Measurements from ENCODE around the gene PCYOX1L. TPM values are rescaled to one million over a fixed set of nuclear protein-coding genes. Genes with fewer than 3 reads are reported as not detected.

PCYOX1L gene
- total RNA-seq, 3 donors from 2014 or later = 3.1 to 5.9 (median 4.2) TPM

GRCh38 chr5:149313151-149313841 is 44.5 kb upstream of the PCYOX1L start:
- TF ChIP-seq CTCF (IDR thresholded peaks at IDR 0.05) = no peak
- Histone ChIP-seq H3K4me3 (no peak overlapping the region), H3K36me3 (ENCODE audit: low read depth) (no peaks in the 10 kb centered on the region), H3K4me1 (ENCODE audit: low read depth) (no peaks in the 10 kb centered on the region), H3K9me3 (no peaks in the 10 kb centered on the region)
- intact Hi-C loops (cut with DNase I, micrococcal nuclease) = loop anchor here in 1 of 2 donors (10.0 kb wide), 1 partner anchor 122 kb away; no protein-coding TSS in a partner anchor
- DNase-seq (no peak), ATAC-seq (no peak)

DNA sequence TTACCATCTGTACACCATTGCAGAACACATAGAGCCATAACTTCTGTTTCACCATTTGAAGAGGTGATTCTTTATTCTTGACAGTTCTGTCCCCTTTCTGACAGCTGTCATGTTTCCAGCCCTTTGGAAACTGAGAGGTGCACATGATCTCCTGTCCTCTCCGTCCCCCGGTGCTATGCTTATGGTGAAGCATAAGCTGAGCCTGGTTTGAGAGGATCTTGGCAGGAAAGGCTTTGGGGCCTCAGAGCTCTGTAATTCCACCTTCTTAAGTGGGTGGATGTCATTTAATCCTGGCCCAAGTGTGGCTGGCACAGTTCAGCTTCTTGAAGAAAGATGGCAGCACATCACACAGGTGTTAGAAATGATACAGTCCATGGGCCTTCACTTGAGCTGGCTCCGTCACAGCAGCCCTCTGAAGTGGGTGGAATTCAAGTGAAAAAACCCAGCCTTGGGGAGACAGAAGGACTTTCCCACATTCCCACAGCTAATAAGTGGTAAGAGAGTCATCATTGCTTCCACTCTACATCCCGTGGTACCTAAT is 43.2 kb upstream of the PCYOX1L start:
- Histone ChIP-seq H3K36me3 (ENCODE audit: low read depth) (no peaks in the 10 kb centered on the region), H3K9me3 (no peaks in the 10 kb centered on the region), H3K4me1 (ENCODE audit: low read depth) (no peaks in the 10 kb centered on the region), H3K4me3 (no peak overlapping the region)
- DNase-seq = no peak
- intact Hi-C loops (cut with DNase I, micrococcal nuclease) = loop anchor here in 1 of 2 donors (10.0 kb wide), 1 partner anchor 120 kb away; no protein-coding TSS in a partner anchor
- no peak for TF ChIP-seq CTCF (IDR thresholded peaks at IDR 0.05)
- no peak for ATAC-seq

- no peak for ATAC-seq
Observed at GRCh38 chr5:149315753-149316152, 42.1 kb upstream of the PCYOX1L start.

GRCh38 chr5:149317281-149318048 is 40.4 kb upstream of the PCYOX1L start:
- Histone ChIP-seq H3K9me3 (no peaks in the 10 kb centered on the region), H3K4me1 (ENCODE audit: low read depth) (peaks cover 19% of the 10 kb centered on the region), H3K36me3 (ENCODE audit: low read depth) (no peaks in the 10 kb centered on the region), H3K4me3 (no peak overlapping the region)
- DNase-seq (peak in 1 of 3 donors; percentile 63), ATAC-seq (peak; percentile 21)
- peak; percentile 49 for TF ChIP-seq CTCF (IDR thresholded peaks at IDR 0.05)
- intact Hi-C loops (cut with DNase I, micrococcal nuclease) = loop anchor here in 1 of 2 donors (2.0 to 10.0 kb wide), 2 partner anchors 53 to 117 kb away; no protein-coding TSS in a partner anchor

More at GRCh38 chr5:149315753-149316152, 42.1 kb upstream of the PCYOX1L start:
- H3K9me3 ChIP-seq = no peaks in the 10 kb centered on the region
- peaks cover 7% of the 10 kb centered on the region for H3K4me1 ChIP-seq (ENCODE audit: low read depth)
- TF ChIP-seq CTCF (IDR thresholded peaks at IDR 0.05) = no peak
- no peak for DNase-seq
- no peak overlapping the region for H3K4me3 ChIP-seq
- H3K36me3 ChIP-seq (ENCODE audit: low read depth) = no peaks in the 10 kb centered on the region
- intact Hi-C loops (cut with DNase I, micrococcal nuclease) = loop anchor here in 1 of 2 donors (2.0 to 10.0 kb wide), 2 partner anchors 55 to 119 kb away; no protein-coding TSS in a partner anchor

GRCh38 chr5:149319174-149319573 is 38.7 kb upstream of the PCYOX1L start:
- H3K4me1 ChIP-seq (ENCODE audit: low read depth) = peaks cover 27% of the 10 kb centered on the region
- H3K36me3 ChIP-seq (ENCODE audit: low read depth) = no peaks in the 10 kb centered on the region
- no peaks in the 10 kb centered on the region for H3K9me3 ChIP-seq
- H3K4me3 ChIP-seq = no peak overlapping the region
- no peak for ATAC-seq
- TF ChIP-seq CTCF (IDR thresholded peaks at IDR 0.05) = no peak
- no peak for DNase-seq
- intact Hi-C loops (cut with DNase I, micrococcal nuclease) = loop anchor here in 1 of 2 donors (10.0 kb wide), 1 partner anchor 116 kb away; no protein-coding TSS in a partner anchor

Data from mucosa of descending colon (tissue), 3 donors.